RWPE2 (cell line): Measurements from ENCODE around the gene CCDC38.

Source experiments
- ATAC-seq: fragments of 200-7000 bp; cut with Tn5 transposase; 3 replicates; pipeline ENCODE4 v1.9.1; 2021; ENCODE audit warnings: low read depth
- DNase-seq: peaks from one replicate; pipeline ENCODE4 v3.0.0-alpha.2; 2020; ENCODE audit warnings: low spot score
- H3K27ac ChIP-seq: fragments of 450-650 bp; 2 replicates; pipeline ENCODE4 v1.5.1; 2017; ENCODE audit warnings: mild to moderate bottlenecking; ENCODE audit not compliant: poor library complexity, severe bottlenecking
- H3K27me3 ChIP-seq: fragments of 250-450 bp; sonication (Bioruptor Pico); 2 replicates; pipeline ENCODE4 v1.5.1; 2021; ENCODE audit warnings: mild to moderate bottlenecking, moderate library complexity; ENCODE audit not compliant: insufficient read depth, poor library complexity, severe bottlenecking
- H3K36me3 ChIP-seq: fragments of 250-450 bp; sonication (Bioruptor Pico); 2 replicates; pipeline ENCODE4 v1.5.1; 2020; ENCODE audit warnings: low read depth, mild to moderate bottlenecking, moderate library complexity
- H3K4me1 ChIP-seq: fragments of 250-450 bp; sonication (Bioruptor Pico); 2 replicates; pipeline ENCODE4 v1.5.1; 2021; ENCODE audit warnings: mild to moderate bottlenecking, moderate library complexity; ENCODE audit not compliant: insufficient read depth, poor library complexity, severe bottlenecking
- H3K4me3 ChIP-seq: fragments of 250-450 bp; sonication (Bioruptor Pico); 2 replicates; pipeline ENCODE4 v1.5.1; 2021; ENCODE audit warnings: mild to moderate bottlenecking, moderate library complexity; ENCODE audit not compliant: severe bottlenecking
- H3K9me3 ChIP-seq: fragments of 250-450 bp; sonication (Bioruptor Pico); 2 replicates; pipeline ENCODE4 v1.5.1; 2021; ENCODE audit warnings: mild to moderate bottlenecking, moderate library complexity; ENCODE audit not compliant: severe bottlenecking
- CTCF ChIP-seq: fragments of 450-650 bp; IDR thresholded peaks from one replicate; pipeline ENCODE4 v1.5.1; 2017; ENCODE audit warnings: mild to moderate bottlenecking, moderate library complexity; ENCODE audit not compliant: poor library complexity, severe bottlenecking

CCDC38 gene

GRCh38 chr12:95978351-95978750 is 35.9 kb upstream of the CCDC38 start:
- Histone ChIP-seq H3K27ac (no peak overlapping the region), H3K4me3 (no peak overlapping the region), H3K27me3 (no peaks in the 10 kb centered on the region), H3K9me3 (no peaks in the 10 kb centered on the region), H3K4me1 (no peaks in the 10 kb centered on the region), H3K36me3 (no peaks in the 10 kb centered on the region)
- DNase-seq: no peak
- no peak for ATAC-seq
- TF ChIP-seq CTCF: no peak

- H3K27me3 ChIP-seq: no peaks in the 10 kb centered on the region
- DNase-seq (no peak), ATAC-seq (no peak)
- no peaks in the 10 kb centered on the region for H3K36me3 ChIP-seq
- no peak overlapping the region for H3K27ac ChIP-seq
- H3K4me3 ChIP-seq: no peak overlapping the region
- no peak for TF ChIP-seq CTCF
- H3K9me3 ChIP-seq: no peaks in the 10 kb centered on the region
- no peaks in the 10 kb centered on the region for H3K4me1 ChIP-seq
These were observed 35.4 kb upstream of the CCDC38 start for GRCh38 chr12:95977764-95978305.

GRCh38 chr12:95976416-95976832 is 34.0 kb upstream of the CCDC38 start:
- DNase-seq: no peak

GRCh38 chr12:95975491-95975890 is 33.1 kb upstream of the CCDC38 start:
- no peak for DNase-seq
- no peak for ATAC-seq
- H3K4me3 ChIP-seq: no peak overlapping the region
- TF ChIP-seq CTCF: no peak
- no peaks in the 10 kb centered on the region for H3K27me3 ChIP-seq
- no peaks in the 10 kb centered on the region for H3K36me3 ChIP-seq
- H3K4me1 ChIP-seq: no peaks in the 10 kb centered on the region
- H3K9me3 ChIP-seq: no peaks in the 10 kb centered on the region
- H3K27ac ChIP-seq: no peak overlapping the region

More at GRCh38 chr12:95976416-95976832, 34.0 kb upstream of the CCDC38 start:
- H3K27me3 ChIP-seq: no peaks in the 10 kb centered on the region
- H3K27ac ChIP-seq: no peak overlapping the region
- no peak for TF ChIP-seq CTCF
- H3K36me3 ChIP-seq: no peaks in the 10 kb centered on the region
- no peaks in the 10 kb centered on the region for H3K4me1 ChIP-seq
- no peak for ATAC-seq
- no peaks in the 10 kb centered on the region for H3K9me3 ChIP-seq
- no peak overlapping the region for H3K4me3 ChIP-seq

- Histone ChIP-seq H3K9me3 (no peaks in the 10 kb centered on the region), H3K27ac (no peak overlapping the region), H3K36me3 (no peaks in the 10 kb centered on the region), H3K4me3 (no peak overlapping the region), H3K27me3 (no peaks in the 10 kb centered on the region), H3K4me1 (no peaks in the 10 kb centered on the region)
- TF ChIP-seq CTCF: no peak
- DNase-seq (no peak), ATAC-seq (no peak)
These were observed 31.9 kb upstream of the CCDC38 start for GRCh38 chr12:95974358-95974757.
